Suppressor macrophage (primary cell): ENCODE measurements around the gene SNRPB.

Experiments used
- DNase-seq, 4 experiments: peaks; one replicate each; pipeline ENCODE4 v3.0.0-alpha.2; 2020 to 2022

SNRPB gene

GRCh38 chr20:2418388-2418787 is 52.2 kb downstream of the SNRPB start:
- DNase-seq: no peak

- DNase-seq: no peak
These were observed 53.4 kb downstream of the SNRPB start for GRCh38 chr20:2417213-2417541.

- DNase-seq: no peak
These were observed 53.9 kb downstream of the SNRPB start for GRCh38 chr20:2416541-2417212.
